Activated naive CD8-positive, alpha-beta T cell treated with anti-CD3 and anti-CD28 coated beads for 36 hours (primary cell): ENCODE data around the gene RNU5D-1. TPM values are rescaled to one million over a fixed set of nuclear protein-coding genes. Genes with fewer than 3 reads are reported as not detected.
A peak's percentile ranks its signal among the peaks of the same experiment; 100 is the strongest.

Experiments
- DNase-seq: peaks from one replicate; pipeline ENCODE4 v3.0.0; 2021
- H3K27ac Mint-ChIP-seq: one replicate; pipeline ENCODE4 v1.8.0; 2022; ENCODE audit warnings: mild to moderate bottlenecking, moderate library complexity, mixed read lengths
- H3K27me3 Mint-ChIP-seq: one replicate; pipeline ENCODE4 v1.8.0; 2022; ENCODE audit warnings: mild to moderate bottlenecking, mixed read lengths
- H3K36me3 Mint-ChIP-seq: one replicate; pipeline ENCODE4 v1.8.0; 2021; ENCODE audit warnings: mild to moderate bottlenecking, mixed read lengths
- H3K4me1 Mint-ChIP-seq: one replicate; pipeline ENCODE4 v1.8.0; 2021; ENCODE audit warnings: mixed read lengths
- H3K4me3 Mint-ChIP-seq: one replicate; pipeline ENCODE4 v1.8.0; 2022; ENCODE audit warnings: mild to moderate bottlenecking, moderate library complexity, mixed read lengths
- H3K9me3 Mint-ChIP-seq: one replicate; pipeline ENCODE4 v1.8.0; 2022; ENCODE audit warnings: mixed read lengths
- total RNA-seq, 2 experiments: library from RNA; stranded (reverse); gene quantifications; one replicate each; pipeline ENCODE4 v1.2.3, GENCODE V29; 2021

The RNU5D-1 gene
- total RNA-seq, 2 experiments from 2014 or later: not detected

- peak overlapping the region; percentile 81 for H3K27ac Mint-ChIP-seq
- no peaks in the 10 kb centered on the region for H3K27me3 Mint-ChIP-seq
- no peaks in the 10 kb centered on the region for H3K9me3 Mint-ChIP-seq
- peak; percentile 38 for DNase-seq
- H3K4me1 Mint-ChIP-seq: peaks cover 30% of the 10 kb centered on the region
- H3K4me3 Mint-ChIP-seq: no peak overlapping the region
- peaks cover 2% of the 10 kb centered on the region for H3K36me3 Mint-ChIP-seq
These were observed 34.1 kb downstream of the RNU5D-1 start for GRCh38 chr1:44696789-44697345.

GRCh38 chr1:44696101-44696500 is 34.9 kb downstream of the RNU5D-1 start:
- H3K36me3 Mint-ChIP-seq: peaks cover 2% of the 10 kb centered on the region
- H3K9me3 Mint-ChIP-seq: no peaks in the 10 kb centered on the region
- peaks cover 30% of the 10 kb centered on the region for H3K4me1 Mint-ChIP-seq
- DNase-seq: no peak
- no peak overlapping the region for H3K4me3 Mint-ChIP-seq
- no peaks in the 10 kb centered on the region for H3K27me3 Mint-ChIP-seq
- H3K27ac Mint-ChIP-seq: peak overlapping the region; percentile 81

- H3K9me3 Mint-ChIP-seq: no peaks in the 10 kb centered on the region
- no peak for DNase-seq
- no peaks in the 10 kb centered on the region for H3K27me3 Mint-ChIP-seq
- peaks cover 30% of the 10 kb centered on the region for H3K4me1 Mint-ChIP-seq
- peaks cover 2% of the 10 kb centered on the region for H3K36me3 Mint-ChIP-seq
- no peak overlapping the region for H3K27ac Mint-ChIP-seq
- H3K4me3 Mint-ChIP-seq: no peak overlapping the region
These were observed 35.3 kb downstream of the RNU5D-1 start for GRCh38 chr1:44695671-44696070.

GRCh38 chr1:44694863-44695478 is 36.0 kb downstream of the RNU5D-1 start:
- no peak overlapping the region for H3K4me3 Mint-ChIP-seq
- H3K27me3 Mint-ChIP-seq: no peaks in the 10 kb centered on the region
- peaks cover 2% of the 10 kb centered on the region for H3K36me3 Mint-ChIP-seq
- no peak overlapping the region for H3K27ac Mint-ChIP-seq
- no peak for DNase-seq
- no peaks in the 10 kb centered on the region for H3K9me3 Mint-ChIP-seq
- peaks cover 30% of the 10 kb centered on the region for H3K4me1 Mint-ChIP-seq

- Mint-ChIP-seq H3K9me3 (no peaks in the 10 kb centered on the region), H3K27me3 (no peaks in the 10 kb centered on the region), H3K36me3 (peaks cover 2% of the 10 kb centered on the region), H3K4me1 (peaks cover 30% of the 10 kb centered on the region), H3K4me3 (no peak overlapping the region), H3K27ac (peak overlapping the region; percentile 16)
- DNase-seq: no peak
These were observed 37.1 kb downstream of the RNU5D-1 start for GRCh38 chr1:44693900-44694299.

- H3K27ac Mint-ChIP-seq: peak overlapping the region; percentile 7
- no peak overlapping the region for H3K4me3 Mint-ChIP-seq
- H3K4me1 Mint-ChIP-seq: peaks cover 30% of the 10 kb centered on the region
- H3K36me3 Mint-ChIP-seq: peaks cover 2% of the 10 kb centered on the region
- H3K27me3 Mint-ChIP-seq: no peaks in the 10 kb centered on the region
- DNase-seq: peak; percentile 28
- H3K9me3 Mint-ChIP-seq: no peaks in the 10 kb centered on the region
These were observed 37.8 kb downstream of the RNU5D-1 start for GRCh38 chr1:44693159-44693558.

- Mint-ChIP-seq H3K36me3 (no peaks in the 10 kb centered on the region), H3K27me3 (no peaks in the 10 kb centered on the region)
These were observed 41.6 kb downstream of the RNU5D-1 start for GRCh38 chr1:44689447-44689765.

GRCh38 chr1:44688760-44689446 is 42.1 kb downstream of the RNU5D-1 start:
- no peaks in the 10 kb centered on the region for H3K9me3 Mint-ChIP-seq
- H3K4me1 Mint-ChIP-seq: peaks cover 10% of the 10 kb centered on the region
- no peaks in the 10 kb centered on the region for H3K36me3 Mint-ChIP-seq
- no peak overlapping the region for H3K4me3 Mint-ChIP-seq
- H3K27ac Mint-ChIP-seq: no peak overlapping the region
- H3K27me3 Mint-ChIP-seq: no peaks in the 10 kb centered on the region
- no peak for DNase-seq

More at GRCh38 chr1:44689447-44689765, 41.6 kb downstream of the RNU5D-1 start:
- peaks cover 10% of the 10 kb centered on the region for H3K4me1 Mint-ChIP-seq
- H3K4me3 Mint-ChIP-seq: no peak overlapping the region
- DNase-seq: no peak
- H3K9me3 Mint-ChIP-seq: no peaks in the 10 kb centered on the region
- H3K27ac Mint-ChIP-seq: no peak overlapping the region

- Mint-ChIP-seq H3K4me1 (no peaks in the 10 kb centered on the region), H3K4me3 (no peak overlapping the region), H3K27ac (no peak overlapping the region), H3K27me3 (no peaks in the 10 kb centered on the region), H3K9me3 (no peaks in the 10 kb centered on the region), H3K36me3 (no peaks in the 10 kb centered on the region)
- DNase-seq: no peak
These were observed 45.1 kb downstream of the RNU5D-1 start for GRCh38 chr1:44685881-44686280.

- H3K9me3 Mint-ChIP-seq: no peaks in the 10 kb centered on the region
- no peaks in the 10 kb centered on the region for H3K4me1 Mint-ChIP-seq
- H3K27me3 Mint-ChIP-seq: no peaks in the 10 kb centered on the region
- DNase-seq: no peak
- no peaks in the 10 kb centered on the region for H3K36me3 Mint-ChIP-seq
- H3K4me3 Mint-ChIP-seq: no peak overlapping the region
- H3K27ac Mint-ChIP-seq: no peak overlapping the region
These were observed 45.8 kb downstream of the RNU5D-1 start for GRCh38 chr1:44685218-44685617.

- Mint-ChIP-seq H3K27ac (no peak overlapping the region), H3K27me3 (no peaks in the 10 kb centered on the region), H3K36me3 (no peaks in the 10 kb centered on the region), H3K9me3 (no peaks in the 10 kb centered on the region), H3K4me1 (no peaks in the 10 kb centered on the region), H3K4me3 (no peak overlapping the region)
- DNase-seq: no peak
These were observed 46.4 kb downstream of the RNU5D-1 start for GRCh38 chr1:44684525-44684924.

- no peak overlapping the region for H3K4me3 Mint-ChIP-seq
- H3K4me1 Mint-ChIP-seq: no peaks in the 10 kb centered on the region
These were observed 48.1 kb downstream of the RNU5D-1 start for GRCh38 chr1:44682883-44683265.

GRCh38 chr1:44681905-44682882 is 48.8 kb downstream of the RNU5D-1 start:
- no peaks in the 10 kb centered on the region for H3K36me3 Mint-ChIP-seq
- no peak overlapping the region for H3K27ac Mint-ChIP-seq
- H3K9me3 Mint-ChIP-seq: no peaks in the 10 kb centered on the region
- H3K4me3 Mint-ChIP-seq: no peak overlapping the region
- H3K27me3 Mint-ChIP-seq: no peaks in the 10 kb centered on the region
- H3K4me1 Mint-ChIP-seq: no peaks in the 10 kb centered on the region
- no peak for DNase-seq

More at GRCh38 chr1:44682883-44683265, 48.1 kb downstream of the RNU5D-1 start:
- Mint-ChIP-seq H3K27me3 (no peaks in the 10 kb centered on the region), H3K36me3 (no peaks in the 10 kb centered on the region), H3K9me3 (no peaks in the 10 kb centered on the region), H3K27ac (no peak overlapping the region)
- no peak for DNase-seq
